AG08395 (cell line): ENCODE measurements around the gene C5AR1.
A peak's percentile ranks its signal among the peaks of the same experiment; 100 is the strongest.
"Not testable (repeated sequence)": the region's sequence is repeated elsewhere in the genome, so short reads cannot be mapped to it uniquely, and the experiment has no call there.

Source experiments
- DNase-seq: peaks from one replicate; pipeline ENCODE4 v3.0.0; 2012; ENCODE audit warnings: mixed read lengths, low spot score

Gene C5AR1

DNA sequence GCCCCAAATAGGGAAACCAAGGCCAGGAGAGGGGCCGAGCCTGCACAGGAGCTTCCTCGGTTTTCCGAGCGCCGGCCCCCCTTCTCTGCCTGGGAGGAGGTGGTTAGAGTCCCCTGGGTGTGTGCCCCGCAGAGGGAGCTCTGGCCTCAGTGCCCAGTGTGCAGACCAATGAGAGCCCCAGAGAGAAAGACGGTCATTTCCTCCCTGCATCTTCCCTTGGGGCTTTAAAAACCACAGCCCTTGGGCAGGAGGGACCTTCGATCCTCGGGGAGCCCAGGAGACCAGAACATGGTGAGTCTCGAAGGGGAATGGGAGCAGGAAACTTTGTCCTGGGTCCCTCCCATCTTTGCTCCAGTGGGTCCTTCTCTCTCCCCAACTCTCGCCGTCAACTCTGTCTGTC lies at the start of gene C5AR1:
Gene C5AR1 (plus strand): TSS at position 254 of the 400 bp plus-strand sequence. CDS start 35 bp downstream, at position 289.
- DNase-seq, result no peak

DNA sequence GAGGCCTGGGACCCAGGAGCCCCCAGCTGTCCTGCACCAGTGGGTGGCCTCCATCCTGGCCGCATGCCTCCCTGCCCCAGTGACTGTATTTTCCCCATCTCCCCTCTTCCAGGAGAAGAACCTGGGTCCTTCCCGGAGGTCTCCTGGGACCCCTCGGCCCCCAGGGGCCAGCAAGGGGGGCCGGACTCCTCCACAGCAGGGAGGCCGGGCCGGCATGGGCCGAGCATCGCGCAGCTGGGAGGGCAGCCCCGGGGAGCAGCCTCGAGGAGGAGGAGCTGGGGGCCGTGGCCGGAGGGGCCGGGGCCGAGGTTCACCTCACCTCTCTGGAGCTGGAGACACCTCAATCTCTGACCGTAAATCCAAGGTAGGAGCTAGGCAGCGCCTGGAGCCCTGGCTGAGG lies 49.2 kb upstream of the C5AR1 start:
- no peak for DNase-seq

DNA sequence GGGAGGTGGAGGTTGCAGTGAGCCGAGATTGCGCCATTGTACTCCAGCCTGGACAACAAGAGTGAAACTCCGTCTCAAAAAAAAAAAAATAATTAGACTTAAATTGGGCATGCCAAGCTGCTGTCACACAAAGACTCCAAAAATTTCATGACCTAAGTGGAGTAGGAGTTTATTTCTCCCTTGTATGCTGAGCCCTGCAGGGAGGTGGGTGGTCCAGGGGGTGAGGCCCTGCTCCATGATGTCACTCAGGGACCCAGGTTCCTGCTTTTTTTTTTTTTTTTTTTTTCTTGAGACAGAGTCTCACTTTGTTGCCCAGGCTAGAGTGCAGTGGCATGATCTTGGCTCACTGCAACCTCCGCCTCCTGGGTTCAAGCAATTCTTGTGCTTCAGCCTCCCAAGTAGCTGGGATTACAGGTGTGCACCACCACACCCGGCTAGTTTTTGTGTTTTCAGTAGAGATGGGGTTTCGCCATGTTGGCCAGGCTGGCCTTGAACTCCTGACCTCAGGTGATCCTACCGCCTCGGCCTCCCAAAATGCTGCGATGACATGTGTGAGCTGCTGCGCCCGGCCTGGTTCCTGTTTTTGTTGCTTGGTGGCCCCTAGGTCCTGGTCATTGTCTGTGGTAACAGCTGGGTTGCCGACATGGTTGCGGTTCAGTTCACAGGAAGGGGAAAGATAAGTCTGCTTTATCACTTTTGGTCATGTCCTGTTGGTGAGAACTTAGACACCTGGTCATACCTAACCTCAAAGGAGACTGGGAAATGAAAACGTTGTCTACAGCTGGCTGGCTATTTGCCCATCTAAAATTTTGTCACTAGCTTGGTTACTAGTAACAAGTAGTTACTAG lies 47.5 kb upstream of the C5AR1 start:
- DNase-seq, result not testable (repeated sequence)

DNA sequence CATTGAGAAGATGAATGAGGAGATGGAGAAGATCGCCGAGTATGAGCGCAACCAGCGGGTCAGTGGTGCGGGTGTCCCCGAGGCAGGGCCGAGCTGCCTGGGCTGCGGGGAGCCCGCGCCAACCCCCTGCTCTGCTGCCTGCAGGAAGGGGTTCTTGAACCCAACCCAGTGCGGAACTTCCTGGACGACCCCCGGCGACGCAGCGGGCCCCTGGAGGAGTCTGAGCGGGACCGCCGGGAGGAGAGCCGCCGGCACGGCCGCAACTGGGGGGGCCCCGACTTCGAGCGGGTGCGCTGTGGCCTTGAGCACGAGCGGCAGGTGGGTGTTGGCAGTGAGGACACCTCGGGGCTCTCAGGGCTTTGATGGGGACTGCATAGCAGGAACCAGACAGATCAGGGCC lies 45.0 kb upstream of the C5AR1 start:
- DNase-seq, result no peak

DNA sequence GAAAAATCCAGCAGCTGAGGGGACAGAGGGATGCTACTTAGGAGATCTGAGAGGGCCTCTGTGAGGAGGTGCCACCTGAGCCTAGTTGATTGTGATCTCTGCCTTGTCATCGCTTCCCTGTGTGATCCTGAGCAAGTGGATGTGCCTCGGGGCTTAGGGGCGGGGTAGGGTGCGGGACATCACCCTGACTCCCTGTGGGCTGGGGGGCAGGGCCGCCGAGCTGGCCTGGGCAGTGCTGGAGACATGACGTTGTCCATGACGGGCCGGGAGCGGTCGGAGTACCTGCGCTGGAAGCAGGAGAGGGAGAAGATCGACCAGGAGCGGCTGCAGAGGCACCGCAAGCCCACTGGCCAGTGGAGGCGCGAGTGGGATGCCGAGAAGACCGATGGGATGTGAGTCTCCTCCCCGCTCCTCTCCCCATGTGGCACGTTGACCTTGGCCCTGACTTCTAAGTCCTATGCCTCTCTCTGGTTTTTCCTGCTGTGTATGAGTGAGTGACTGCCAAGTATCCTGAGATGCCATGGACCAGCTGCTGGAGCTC lies 43.2 kb upstream of the C5AR1 start:
- no peak for DNase-seq

DNA sequence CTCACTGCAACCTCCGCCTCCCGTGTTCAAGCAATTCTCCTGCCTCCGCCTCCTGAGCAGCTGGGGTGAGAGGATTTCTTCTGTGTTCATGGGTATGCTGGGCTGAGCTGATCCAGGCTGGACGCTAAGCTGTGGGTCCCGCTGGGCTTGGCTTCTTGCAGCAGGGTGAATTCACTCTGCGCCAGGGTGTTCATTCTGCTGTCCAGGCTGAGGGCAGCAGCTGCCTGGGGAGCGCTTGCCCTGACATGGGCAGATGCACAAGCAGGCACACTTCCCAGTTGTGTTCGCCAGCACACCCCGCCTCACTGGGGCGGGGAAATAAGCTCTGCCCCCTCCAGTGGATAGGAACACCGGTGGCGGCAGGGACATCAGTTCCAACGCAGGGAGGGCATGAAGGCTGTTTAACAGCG lies 42.3 kb upstream of the C5AR1 start:
- DNase-seq, result no peak

DNA sequence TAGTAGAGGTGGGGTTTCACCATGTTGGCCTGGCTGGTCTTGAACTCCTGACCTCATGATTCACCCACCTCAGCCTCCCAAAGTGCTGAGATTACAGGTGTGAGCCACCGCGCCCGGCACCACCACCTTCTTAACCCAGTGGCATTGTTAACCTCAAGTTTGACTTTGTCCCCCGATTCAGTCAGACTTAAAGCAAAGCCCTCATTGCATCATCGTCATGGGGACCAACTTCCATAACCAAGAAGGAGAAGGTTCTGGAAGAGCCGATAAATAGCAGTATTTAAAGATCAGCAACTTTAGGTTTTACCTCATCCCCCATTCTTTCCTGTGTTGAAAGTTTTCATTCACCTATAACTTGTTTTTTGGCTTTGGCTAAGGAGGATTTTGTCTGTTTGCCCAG lies 41.6 kb upstream of the C5AR1 start:
- DNase-seq, result no peak

DNA sequence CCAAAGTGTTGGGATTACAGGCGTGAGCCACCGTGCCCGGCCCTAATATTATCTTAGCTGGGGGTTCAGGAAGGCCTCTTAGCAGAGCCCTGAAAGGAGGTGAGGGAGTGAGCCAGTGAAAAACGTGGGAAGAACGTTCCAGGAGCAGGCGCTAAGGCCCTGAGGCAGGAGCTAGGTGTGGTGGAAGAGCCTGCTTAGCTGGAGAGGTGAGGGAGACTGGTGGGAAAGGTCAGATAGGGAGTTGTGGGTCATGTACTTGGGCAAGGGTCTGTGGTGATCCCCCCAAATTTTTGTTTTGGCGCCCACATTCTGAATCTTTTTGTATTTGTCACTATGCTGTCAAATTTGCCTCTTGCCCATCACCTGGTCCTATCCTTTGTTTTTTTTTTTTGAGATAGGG lies 40.1 kb upstream of the C5AR1 start:
- DNase-seq, result no peak

DNA sequence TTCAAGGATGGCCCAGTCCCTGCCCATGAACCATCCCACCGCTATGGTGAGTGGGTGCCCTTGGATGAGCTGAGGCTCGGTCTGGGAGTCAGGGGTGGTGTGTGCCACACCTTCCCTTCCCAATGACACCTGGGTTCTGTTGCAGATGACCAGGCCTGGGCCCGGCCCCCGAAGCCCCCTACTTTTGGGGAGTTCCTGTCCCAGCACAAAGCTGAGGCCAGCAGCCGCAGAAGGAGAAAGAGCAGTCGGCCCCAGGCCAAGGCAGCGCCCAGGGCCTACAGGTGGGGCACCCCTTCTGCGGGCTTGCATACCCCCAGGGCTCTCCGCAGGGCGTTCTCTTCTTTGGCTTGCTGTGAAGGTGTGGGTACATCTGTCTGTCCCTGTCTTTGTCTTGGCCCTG lies 39.3 kb upstream of the C5AR1 start:
- no peak for DNase-seq

DNA sequence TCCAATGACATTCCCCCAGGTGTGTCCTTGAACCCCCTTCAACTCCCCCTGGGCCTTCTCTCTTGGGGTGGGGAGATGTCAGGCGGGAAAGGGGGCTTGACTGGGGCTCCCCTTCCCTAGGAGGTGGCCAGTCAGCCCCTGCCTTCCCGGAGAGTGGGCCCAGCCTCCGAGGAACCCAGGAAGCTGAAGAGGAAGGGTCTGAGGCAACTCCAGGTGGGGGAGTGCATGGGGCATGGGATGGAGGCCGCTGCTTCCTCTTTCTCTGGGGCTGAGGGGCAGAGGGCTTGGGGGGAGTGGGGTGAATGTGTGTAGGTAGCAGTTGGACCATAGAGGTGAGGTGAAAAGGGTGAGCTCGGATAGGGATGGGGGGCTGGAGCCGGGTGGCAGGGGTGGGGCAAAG lies 37.7 kb upstream of the C5AR1 start:
- no peak for DNase-seq

DNA sequence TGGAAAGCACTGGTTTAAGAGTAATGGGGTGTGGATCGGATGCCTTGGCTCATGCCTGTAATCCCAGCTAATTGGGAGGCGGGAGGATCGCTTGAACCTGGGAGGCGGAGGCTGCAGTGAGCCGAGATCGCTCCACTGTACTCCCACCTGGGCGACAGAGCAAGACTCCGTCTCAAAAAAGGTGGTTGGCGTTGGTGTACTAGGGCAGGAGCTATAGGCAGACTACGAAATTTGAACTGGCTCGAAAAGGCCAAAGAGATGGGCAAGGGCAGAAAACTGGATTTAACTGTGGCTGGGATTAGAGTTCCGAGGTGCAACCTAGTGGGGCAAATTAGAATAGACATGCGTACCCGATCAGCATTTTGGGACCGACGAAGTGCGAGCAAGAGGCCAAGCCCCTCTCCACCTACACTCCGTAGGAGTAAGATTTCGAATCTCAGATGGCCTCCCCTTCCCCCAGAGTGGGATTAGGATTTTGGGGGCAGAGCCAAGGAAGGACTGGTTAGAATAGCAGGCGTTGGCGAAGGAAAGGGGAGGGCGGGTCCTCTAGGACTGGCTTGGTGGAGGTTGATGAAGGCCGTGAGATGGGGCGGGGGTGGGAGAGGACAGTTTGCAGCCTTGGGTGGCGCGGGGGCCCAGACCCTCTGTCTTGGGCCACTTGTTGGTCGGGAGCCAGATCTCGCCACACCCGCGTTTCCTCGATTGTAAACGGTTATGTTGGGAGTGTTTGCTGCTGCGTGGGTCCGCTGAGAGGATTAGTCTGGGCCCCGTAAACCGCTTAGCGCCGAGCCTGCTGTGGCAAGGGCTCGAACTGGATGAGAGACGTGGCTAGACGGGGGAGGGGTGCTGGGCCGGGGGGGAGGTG lies 37.0 kb upstream of the C5AR1 start:
- peak; percentile 48 for DNase-seq

DNA sequence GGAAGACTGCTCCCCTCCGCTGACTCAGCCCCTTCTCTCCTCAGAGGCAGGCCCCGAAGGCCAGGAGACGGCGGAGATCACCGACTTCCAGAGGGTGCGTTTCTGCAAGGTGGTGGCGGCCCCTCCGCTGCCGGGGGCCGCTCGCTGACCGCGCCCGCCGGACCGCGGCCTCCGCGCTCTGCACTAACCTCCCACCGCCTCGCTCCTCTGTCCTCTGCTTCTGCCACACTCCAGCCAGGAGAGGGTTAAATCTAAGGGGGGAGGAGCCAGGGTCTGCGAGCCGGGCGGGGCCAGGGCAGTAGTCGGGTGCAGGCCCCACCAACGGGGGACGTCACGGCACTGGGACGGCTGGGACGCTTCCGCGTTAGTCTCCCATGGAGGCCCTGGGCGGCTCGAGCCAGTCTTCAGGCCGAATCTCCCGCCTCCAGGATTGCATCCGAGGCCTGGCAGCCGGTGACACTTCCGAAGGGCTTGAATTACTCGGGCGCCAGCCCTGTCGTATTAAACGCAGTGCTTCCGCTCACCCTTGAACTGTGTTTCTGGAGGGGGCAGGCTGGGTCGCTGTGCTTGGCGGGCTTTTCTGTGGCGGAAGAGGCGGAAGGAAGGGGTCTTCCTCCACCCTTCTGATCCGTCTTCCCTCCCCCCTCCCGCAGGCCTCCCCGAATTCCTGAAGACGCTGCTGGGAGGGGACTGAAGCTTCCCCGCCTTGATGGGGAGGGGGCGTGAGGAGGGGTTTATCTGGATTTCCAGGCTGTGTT lies 36.2 kb upstream of the C5AR1 start:
- DNase-seq, result peak; percentile 94

DNA sequence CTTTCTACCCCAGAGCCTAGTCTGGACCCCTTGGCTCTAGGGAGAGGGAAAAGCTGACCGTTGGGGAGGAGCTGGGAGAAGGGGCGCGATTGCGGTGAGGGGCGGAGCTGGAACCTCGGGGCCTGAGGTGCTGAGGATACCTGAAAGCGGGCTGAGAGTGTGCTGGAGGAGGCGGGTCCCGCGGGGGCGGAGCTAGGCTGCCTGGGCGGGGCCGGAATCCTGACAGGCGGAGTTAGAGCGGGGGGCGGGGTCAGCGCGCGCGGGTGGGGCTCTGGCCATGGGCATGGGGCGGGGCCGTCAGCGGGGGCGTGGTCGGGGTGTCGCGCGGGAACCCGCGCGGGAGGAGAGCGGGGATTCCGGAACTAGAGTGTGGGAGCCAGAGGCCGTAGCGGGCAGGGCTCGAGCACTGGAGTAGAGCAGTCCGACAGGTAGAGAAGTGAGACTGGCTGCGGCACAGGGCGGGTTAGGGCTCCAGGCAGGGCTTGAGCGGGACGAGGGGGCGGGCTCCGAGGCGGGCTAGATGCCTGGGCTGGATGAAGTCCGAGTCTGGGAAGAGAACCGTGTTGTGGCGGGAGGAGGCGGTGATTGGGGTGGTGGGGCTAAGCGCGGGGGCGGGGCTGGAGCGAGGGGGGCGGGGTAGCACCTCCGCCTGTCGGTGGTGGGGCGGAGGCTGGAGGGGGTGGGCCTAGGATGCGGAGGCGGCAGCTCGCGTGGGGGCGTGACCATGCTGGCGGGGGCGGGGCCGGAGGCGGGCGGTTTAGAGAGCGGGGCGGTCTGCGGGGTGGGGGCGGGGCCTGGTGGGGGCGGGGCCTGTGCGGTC lies 35.4 kb upstream of the C5AR1 start, which contains the start of gene INAFM1:
Gene INAFM1 (plus strand): TSS at position 815 of the 820 bp plus-strand sequence. CDS start 35 bp downstream, outside the sequence.
- DNase-seq, result peak; percentile 93

DNA sequence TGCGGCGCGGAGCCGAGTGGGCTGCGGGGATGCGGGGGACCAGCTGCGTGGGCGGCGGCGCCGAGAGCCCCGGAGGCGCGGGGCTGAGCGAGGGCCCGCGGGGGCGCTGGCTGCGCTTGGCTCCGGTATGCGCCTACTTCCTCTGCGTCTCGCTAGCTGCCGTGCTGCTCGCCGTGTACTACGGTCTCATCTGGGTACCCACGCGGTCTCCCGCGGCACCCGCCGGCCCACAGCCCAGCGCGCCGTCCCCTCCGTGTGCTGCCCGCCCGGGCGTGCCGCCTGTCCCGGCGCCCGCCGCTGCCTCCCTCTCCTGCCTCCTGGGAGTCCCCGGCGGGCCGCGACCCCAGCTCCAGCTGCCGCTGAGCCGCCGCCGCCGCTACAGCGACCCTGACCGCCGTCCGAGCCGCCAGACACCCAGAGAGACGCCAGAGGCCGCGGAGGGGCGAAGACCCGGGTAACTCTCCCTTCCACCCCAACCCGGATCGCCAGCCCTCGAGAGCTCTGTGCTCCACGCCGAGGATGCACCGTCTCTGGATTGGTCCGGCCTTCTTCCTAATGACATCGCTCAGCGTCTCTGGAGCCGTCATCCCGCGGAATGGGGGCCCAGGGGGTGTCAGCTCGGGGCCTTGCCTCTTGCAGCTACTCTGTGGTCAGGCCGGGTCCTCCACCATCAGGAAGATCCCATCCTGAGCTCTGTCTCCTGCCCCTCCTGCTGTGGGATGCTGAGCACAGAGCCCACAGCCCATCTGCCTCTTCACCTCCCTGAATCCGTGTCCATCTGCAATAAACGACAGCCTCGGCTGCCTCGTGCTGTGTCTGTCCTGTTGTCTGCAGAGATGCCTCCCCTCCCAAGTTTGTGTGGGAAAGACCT lies 34.5 kb upstream of the C5AR1 start:
- no peak for DNase-seq

DNA sequence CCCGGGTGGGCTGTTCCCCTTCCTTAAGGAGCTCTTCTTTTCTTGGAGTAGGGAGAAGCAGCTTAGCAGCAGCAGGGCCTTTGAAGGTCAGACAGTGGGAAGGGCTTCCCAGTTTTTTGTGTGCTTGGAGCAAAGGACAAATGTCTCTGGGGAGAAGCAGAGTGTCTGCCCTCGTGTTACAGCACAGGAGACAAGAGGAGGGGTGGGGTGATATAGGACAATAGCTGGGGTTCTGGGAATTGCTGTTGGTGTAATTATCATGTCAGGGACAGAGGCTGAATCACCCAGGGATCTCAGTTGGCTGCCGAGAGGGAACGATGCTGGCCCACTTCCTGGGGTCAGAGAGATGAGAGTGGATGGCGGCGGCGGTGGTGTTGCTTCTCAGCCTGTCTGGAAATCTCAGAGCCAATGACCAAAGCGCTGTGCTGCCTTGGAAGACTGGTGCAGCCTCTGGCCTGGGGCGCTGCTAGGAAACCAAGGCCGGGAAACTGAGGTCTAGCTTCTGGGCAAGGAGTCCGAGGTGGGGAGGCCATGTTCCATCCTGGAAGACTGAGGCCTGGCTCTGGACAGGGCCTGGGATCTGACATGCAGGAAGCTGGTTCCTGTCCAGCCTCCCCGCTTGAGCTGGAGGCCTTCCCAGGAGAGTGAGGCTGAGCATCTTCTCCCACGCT lies 33.7 kb upstream of the C5AR1 start:
- DNase-seq, result peak; percentile 16

DNA sequence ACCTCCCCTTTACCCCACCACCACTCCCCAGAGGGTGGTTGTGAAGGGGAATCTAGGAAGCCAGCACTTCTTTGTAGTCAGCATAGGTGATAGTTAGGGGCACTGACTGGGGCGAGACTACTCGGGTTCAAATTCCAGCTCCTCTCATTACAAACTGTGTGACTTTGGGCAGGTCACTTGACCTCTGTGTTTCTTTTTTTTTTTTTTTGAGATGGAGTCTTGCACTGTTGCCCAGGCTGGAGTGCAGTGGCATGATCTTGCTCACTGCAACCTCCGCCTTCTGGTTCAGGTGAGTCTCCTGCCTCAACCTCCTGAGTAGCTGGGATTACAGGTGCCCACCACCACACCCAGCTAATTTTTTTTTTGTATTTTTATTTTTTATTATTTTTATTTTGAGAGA lies 33.1 kb upstream of the C5AR1 start:
- not testable (repeated sequence) for DNase-seq

DNA sequence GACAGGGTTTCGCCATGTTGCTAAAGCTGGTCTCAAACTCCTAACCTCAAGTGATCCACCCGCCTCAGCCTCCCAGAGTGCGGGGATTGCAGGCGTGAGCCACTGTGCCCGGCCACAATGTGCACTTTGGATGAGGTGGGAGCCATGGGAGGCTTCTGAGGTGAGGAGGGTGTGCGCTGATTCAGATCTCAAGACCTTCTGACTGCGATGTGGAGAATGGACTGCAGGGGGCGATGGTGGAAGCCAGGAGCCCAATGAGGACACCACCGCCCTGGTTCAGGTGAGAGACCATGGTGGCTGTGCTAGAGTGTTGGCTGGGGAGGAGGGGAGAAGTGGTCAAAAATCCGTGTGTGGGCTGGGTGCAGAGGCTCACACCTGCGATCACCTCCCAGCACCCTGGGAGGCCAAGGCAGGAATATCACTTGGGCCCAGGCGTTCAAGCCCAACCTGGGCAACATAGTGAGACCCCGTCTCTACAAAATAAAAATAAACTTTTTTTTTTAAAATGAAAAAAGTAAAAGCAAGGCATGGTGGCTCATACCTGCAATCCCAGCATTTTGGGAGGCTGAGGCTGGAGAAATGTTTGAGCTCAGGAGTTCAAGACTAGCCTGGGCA lies 29.4 kb upstream of the C5AR1 start:
- DNase-seq, result peak; percentile 12

DNA sequence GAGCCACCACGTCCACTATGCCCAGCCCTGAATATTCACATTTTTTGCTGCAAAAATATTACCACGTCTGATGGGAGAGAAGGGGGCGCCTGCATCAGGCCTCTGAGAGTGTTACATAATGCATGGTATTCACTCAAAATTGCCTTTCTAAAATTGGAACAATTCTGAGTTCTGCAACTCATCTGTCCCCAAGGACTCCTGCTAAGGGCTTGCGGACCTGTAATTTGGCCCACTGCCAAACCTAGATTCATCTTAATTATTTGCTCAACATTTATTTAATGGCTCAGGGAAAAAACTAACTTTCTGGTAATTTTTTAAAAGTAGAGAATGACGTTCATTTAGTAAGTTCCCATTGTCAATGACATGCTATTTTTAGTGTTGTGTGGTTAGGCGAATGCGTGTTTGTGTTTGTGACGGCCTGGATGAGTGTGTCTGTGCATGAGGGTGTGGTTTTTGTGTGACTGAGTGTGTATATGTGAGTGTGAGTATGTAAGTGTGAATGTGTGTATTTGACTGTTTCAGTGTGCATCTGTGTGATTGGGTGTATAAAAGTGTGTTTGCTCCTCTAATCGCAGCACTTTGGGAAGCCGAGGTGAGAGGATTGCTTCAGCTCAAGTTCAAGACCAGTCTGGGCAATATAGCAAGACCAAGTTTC lies 26.1 kb upstream of the C5AR1 start:
- no peak for DNase-seq
